ENCODE results near the gene PGAP2. TPM values are rescaled to one million over a fixed set of nuclear protein-coding genes. Genes with fewer than 3 reads are reported as not detected.

Gene PGAP2
- total RNA-seq, 1 experiment from 2014 or later = 72.2 TPM

GRCh38 chr11:3857628-3858027 is 49.3 kb downstream of the PGAP2 start:
- in situ Hi-C loops (cut with HindIII; ENCODE audit: low pct_unique_long_range_greater_than_20kb, low sequenced_read_pairs) (no loop called here), intact Hi-C loops (cut with micrococcal nuclease; ENCODE audit: unreplicated experiment) (loop anchor here (10.0 kb wide), 1 partner anchor 453 kb away; no protein-coding TSS in a partner anchor)

DNA sequence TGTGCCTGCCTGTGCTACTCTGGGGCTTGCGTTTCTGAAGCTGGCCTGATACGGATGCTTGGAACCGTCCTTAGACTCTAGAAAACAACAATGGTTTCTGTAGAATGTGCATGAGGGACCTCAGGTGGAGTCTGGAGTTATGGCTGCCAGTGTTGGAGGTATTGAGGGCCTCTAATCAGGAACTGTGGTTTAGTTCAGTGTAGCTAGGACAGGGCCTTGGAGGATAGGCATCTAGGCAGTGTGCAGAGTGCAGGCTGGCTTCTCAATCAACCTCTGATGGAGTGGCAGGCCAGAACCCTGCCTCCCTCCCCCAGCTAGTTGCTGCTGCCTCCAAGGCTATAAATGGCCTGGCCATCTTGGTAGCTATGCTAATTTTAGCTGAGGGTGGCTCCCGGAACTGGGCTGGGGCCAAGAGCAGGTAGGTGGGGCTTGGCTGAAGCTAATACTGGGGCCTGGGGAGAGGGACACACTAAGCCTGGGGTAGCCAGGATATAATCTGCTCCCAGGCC is 51.1 kb downstream of the PGAP2 start:
- POLR2A ChIA-PET = no interaction called here
- no TSS peak for BruUV-seq (replicated peaks)
- DNase-seq (ENCODE audit: low read depth, low spot score) (no peak), ATAC-seq (no peak)
- in situ Hi-C loops (cut with HindIII; ENCODE audit: low pct_unique_long_range_greater_than_20kb, low sequenced_read_pairs) = no loop called here
- H3K27ac ChIP-seq (ENCODE audit: low read length) = no peak overlapping the region
- CTCF ChIA-PET = interaction anchor here (0.9 to 3.7 kb wide), 3 partner anchors 10 to 18 kb away, joined by 4 to 14 read pairs (median 10); no protein-coding TSS in a partner anchor
- H3K36me3 ChIP-seq (ENCODE audit: control insufficient read depth, insufficient read depth, low read length) = no peaks in the 10 kb centered on the region
- no peaks in the 10 kb centered on the region for H3K27me3 ChIP-seq (ENCODE audit: control insufficient read depth, insufficient read depth, low read length)
- no peaks in the 10 kb centered on the region for H3K9me3 ChIP-seq (ENCODE audit: control insufficient read depth, insufficient read depth, low read depth, low read length)
- H3K4me3 ChIP-seq (ENCODE audit: low read depth in 2 of 2, low read length in 2 of 2) = no peak overlapping the region
- intact Hi-C loops (cut with micrococcal nuclease; ENCODE audit: unreplicated experiment) = loop anchor here (10.0 kb wide), 1 partner anchor 455 kb away; no protein-coding TSS in a partner anchor
- TF ChIP-seq SIN3A (IDR thresholded peaks at IDR 0.05; ENCODE audit: borderline replicate concordance, insufficient read depth, low read depth, low read length) = no peak
- peaks cover 49% of the 10 kb centered on the region for H3K4me1 ChIP-seq (ENCODE audit: control insufficient read depth, insufficient read depth, low read length)

More at GRCh38 chr11:3857628-3858027, 49.3 kb downstream of the PGAP2 start:
- peaks cover 52% of the 10 kb centered on the region for H3K4me1 ChIP-seq (ENCODE audit: control insufficient read depth, insufficient read depth, low read length)
- DNase-seq (ENCODE audit: low read depth, low spot score) (no peak), ATAC-seq (no peak)
- H3K9me3 ChIP-seq (ENCODE audit: control insufficient read depth, insufficient read depth, low read depth, low read length) = no peaks in the 10 kb centered on the region
- BruUV-seq (replicated peaks) = no TSS peak
- TF ChIP-seq, protein P1, sequence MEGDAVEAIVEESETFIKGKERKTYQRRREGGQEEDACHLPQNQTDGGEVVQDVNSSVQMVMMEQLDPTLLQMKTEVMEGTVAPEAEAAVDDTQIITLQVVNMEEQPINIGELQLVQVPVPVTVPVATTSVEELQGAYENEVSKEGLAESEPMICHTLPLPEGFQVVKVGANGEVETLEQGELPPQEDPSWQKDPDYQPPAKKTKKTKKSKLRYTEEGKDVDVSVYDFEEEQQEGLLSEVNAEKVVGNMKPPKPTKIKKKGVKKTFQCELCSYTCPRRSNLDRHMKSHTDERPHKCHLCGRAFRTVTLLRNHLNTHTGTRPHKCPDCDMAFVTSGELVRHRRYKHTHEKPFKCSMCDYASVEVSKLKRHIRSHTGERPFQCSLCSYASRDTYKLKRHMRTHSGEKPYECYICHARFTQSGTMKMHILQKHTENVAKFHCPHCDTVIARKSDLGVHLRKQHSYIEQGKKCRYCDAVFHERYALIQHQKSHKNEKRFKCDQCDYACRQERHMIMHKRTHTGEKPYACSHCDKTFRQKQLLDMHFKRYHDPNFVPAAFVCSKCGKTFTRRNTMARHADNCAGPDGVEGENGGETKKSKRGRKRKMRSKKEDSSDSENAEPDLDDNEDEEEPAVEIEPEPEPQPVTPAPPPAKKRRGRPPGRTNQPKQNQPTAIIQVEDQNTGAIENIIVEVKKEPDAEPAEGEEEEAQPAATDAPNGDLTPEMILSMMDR (IDR thresholded peaks at IDR 0.05) = no peak
- TF ChIP-seq TCF7L2 (IDR thresholded peaks at IDR 0.05; ENCODE audit: low read depth, low read length) = no peak
- no peak for TF ChIP-seq SIN3A (IDR thresholded peaks at IDR 0.05; ENCODE audit: borderline replicate concordance, insufficient read depth, low read depth, low read length)
- no peak for TF ChIP-seq REST (IDR thresholded peaks at IDR 0.05; ENCODE audit: insufficient read depth in 1 of 2, low read depth in 2 of 2, low read length in 1 of 2)
- TF ChIP-seq POLR2AphosphoS5 (IDR thresholded peaks at IDR 0.05; ENCODE audit: low read depth, low read length) = no peak
- ChIA-PET POLR2A (interaction anchor here (0.6 kb wide), 1 partner anchor 13 kb away, joined by 3 read pairs; no protein-coding TSS in a partner anchor), CTCF (interaction anchor here (3.7 kb wide), 1 partner anchor 8 kb away, joined by 14 read pairs; no protein-coding TSS in a partner anchor)
- no peaks in the 10 kb centered on the region for H3K36me3 ChIP-seq (ENCODE audit: control insufficient read depth, insufficient read depth, low read length)
- peak overlapping the region; percentile 67 to 86; a peak in 2 of 4 replicates for H3K4me3 ChIP-seq (ENCODE audit: low read depth in 2 of 2, low read length in 2 of 2)
- H3K27ac ChIP-seq (ENCODE audit: low read length) = 0 out of 2 replicates have a peak overlapping the region, but pooled peaks have one; percentile 0
- no peaks in the 10 kb centered on the region for H3K27me3 ChIP-seq (ENCODE audit: control insufficient read depth, insufficient read depth, low read length)

DNA sequence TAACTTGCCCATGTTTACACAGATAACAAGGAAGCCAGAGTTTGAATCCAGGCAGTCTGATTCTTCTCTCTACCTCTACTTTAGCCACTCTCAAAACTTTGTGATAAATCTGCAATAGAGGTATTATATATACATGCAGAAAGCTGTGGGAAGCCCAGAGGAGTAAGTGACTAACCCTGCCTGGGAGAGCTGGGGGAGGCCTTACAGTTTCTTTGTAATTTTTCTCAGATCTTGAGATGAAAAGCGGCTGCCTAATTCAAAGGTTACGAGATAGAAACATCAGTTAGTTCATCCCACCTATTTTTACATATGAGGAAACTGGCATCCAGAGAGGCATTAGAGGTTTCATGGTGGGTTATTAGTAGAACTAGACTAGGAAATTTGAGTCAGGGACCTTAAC is 52.0 kb downstream of the PGAP2 start:
- in situ Hi-C loops (cut with HindIII; ENCODE audit: low pct_unique_long_range_greater_than_20kb, low sequenced_read_pairs) (no loop called here), intact Hi-C loops (cut with micrococcal nuclease; ENCODE audit: unreplicated experiment) (no loop called here)
- H3K27ac ChIP-seq (ENCODE audit: low read length) = no peak overlapping the region
- TF ChIP-seq SIN3A (IDR thresholded peaks at IDR 0.05; ENCODE audit: borderline replicate concordance, insufficient read depth, low read depth, low read length) (no peak), REST (IDR thresholded peaks at IDR 0.05; ENCODE audit: insufficient read depth in 1 of 2, low read depth in 2 of 2, low read length in 1 of 2) (no peak), TCF7L2 (IDR thresholded peaks at IDR 0.05; ENCODE audit: low read depth, low read length) (no peak), POLR2AphosphoS5 (IDR thresholded peaks at IDR 0.05; ENCODE audit: low read depth, low read length) (no peak)
- TF ChIP-seq, protein P1 (IDR thresholded peaks at IDR 0.05) = no peak
- DNase-seq (ENCODE audit: low read depth, low spot score) = no peak
- ChIA-PET CTCF (interaction anchor here (0.6 to 3.7 kb wide), 2 partner anchors 11 to 13 kb away, joined by 4 to 14 read pairs; no protein-coding TSS in a partner anchor), POLR2A (interaction anchor here (0.6 kb wide), 1 partner anchor 100 kb away, joined by 3 read pairs; no protein-coding TSS in a partner anchor)
- no peaks in the 10 kb centered on the region for H3K9me3 ChIP-seq (ENCODE audit: control insufficient read depth, insufficient read depth, low read depth, low read length)
- ATAC-seq = no peak
- TSS peak; percentile 3 for BruUV-seq (replicated peaks)
- H3K36me3 ChIP-seq (ENCODE audit: control insufficient read depth, insufficient read depth, low read length) = no peaks in the 10 kb centered on the region
- H3K4me1 ChIP-seq (ENCODE audit: control insufficient read depth, insufficient read depth, low read length) = peaks cover 52% of the 10 kb centered on the region
- H3K4me3 ChIP-seq (ENCODE audit: low read depth in 2 of 2, low read length in 2 of 2) = no peak overlapping the region
- no peaks in the 10 kb centered on the region for H3K27me3 ChIP-seq (ENCODE audit: control insufficient read depth, insufficient read depth, low read length)

Data from Panc1 (cell line).